Gastroesophageal sphincter (tissue), 4 donors: Measurements from ENCODE around the gene EIF4A3. TPM values are rescaled to one million over a fixed set of nuclear protein-coding genes. Genes with fewer than 3 reads are reported as not detected.

Experiments used
- ATAC-seq: fragments of 150-250 bp; one replicate; pipeline ENCODE4 v1.9.1; 2016; ENCODE audit warnings: mild to moderate bottlenecking, moderate library complexity
- H3K27ac ChIP-seq, 4 donors: fragments of 200-600 bp; sonication (generic) in 3 of 4; 1 replicate in 3 of 4; 2 replicates in 1 of 4; pipeline ENCODE4 v1.5.1; 2016 to 2019
- H3K27me3 ChIP-seq: fragments of 200-600 bp; sonication (generic); one replicate; pipeline ENCODE4 v1.5.1; 2019
- H3K36me3 ChIP-seq, 2 donors: fragments of 200-600 bp; sonication (generic); one replicate each; pipeline ENCODE4 v1.5.1; 2019; ENCODE audit warnings: control low read depth in 1 of 2
- H3K4me1 ChIP-seq, 3 donors: fragments of 200-600 bp; sonication (generic); 1 replicate in 2 of 3; 2 replicates in 1 of 3; pipeline ENCODE4 v1.5.1; 2016 to 2019; ENCODE audit warnings: control low read depth in 2 of 3
- H3K4me3 ChIP-seq, 2 donors: fragments of 200-600 bp; sonication (generic); one replicate each; pipeline ENCODE4 v1.5.1; 2019; ENCODE audit warnings: mild to moderate bottlenecking in 1 of 2, moderate library complexity in 1 of 2
- H3K9me3 ChIP-seq, 3 donors: fragments of 200-600 bp; sonication (generic); one replicate each; pipeline ENCODE4 v1.5.1; 2017 to 2019; ENCODE audit warnings: control low read depth in 2 of 3
- CTCF ChIP-seq, 4 experiments: fragments of 200-600 bp in 2 of 4; fragments of 450-650 bp in 2 of 4; sonication (generic) in 1 of 4; IDR thresholded peaks; one replicate each; pipeline ENCODE4 v1.5.1; 2017 to 2019; ENCODE audit warnings: antibody characterized with exemption in 4 of 4, mild to moderate bottlenecking in 2 of 4, moderate library complexity in 2 of 4
- EP300 ChIP-seq: sonication (generic); formaldehyde crosslinking; IDR thresholded peaks from one replicate; pipeline ENCODE4 v1.6.1; 2017; ENCODE audit warnings: antibody characterized with exemption, mild to moderate bottlenecking
- POLR2A ChIP-seq, 2 donors: fragments of 450-650 bp; IDR thresholded peaks; one replicate each; pipeline ENCODE4 v1.6.1; 2017; ENCODE audit warnings: antibody characterized with exemption in 2 of 2, mild to moderate bottlenecking in 2 of 2, moderate library complexity in 1 of 2
- POLR2AphosphoS5 ChIP-seq: sonication (generic); formaldehyde crosslinking; IDR thresholded peaks from one replicate; pipeline ENCODE4 v1.6.1; 2017; ENCODE audit warnings: antibody characterized with exemption
- WGBS, 2 donors: methylation state at CpG; one replicate each; pipeline ENCODE4 v1.1.5; 2018; ENCODE audit warnings: low coverage in 1 of 2; 5-methylcytosine and 5-hydroxymethylcytosine counted together
- total RNA-seq, 4 donors: library from RNA; depleted of rRNA; stranded (reverse); fragments of >200 nt; gene quantifications; one replicate each; pipeline ENCODE4 v1.1.0, GENCODE V29; 2016

Gene EIF4A3
- total RNA-seq, 4 donors from 2014 or later, result 37.9 to 61.6 (median 49.0) TPM

DNA sequence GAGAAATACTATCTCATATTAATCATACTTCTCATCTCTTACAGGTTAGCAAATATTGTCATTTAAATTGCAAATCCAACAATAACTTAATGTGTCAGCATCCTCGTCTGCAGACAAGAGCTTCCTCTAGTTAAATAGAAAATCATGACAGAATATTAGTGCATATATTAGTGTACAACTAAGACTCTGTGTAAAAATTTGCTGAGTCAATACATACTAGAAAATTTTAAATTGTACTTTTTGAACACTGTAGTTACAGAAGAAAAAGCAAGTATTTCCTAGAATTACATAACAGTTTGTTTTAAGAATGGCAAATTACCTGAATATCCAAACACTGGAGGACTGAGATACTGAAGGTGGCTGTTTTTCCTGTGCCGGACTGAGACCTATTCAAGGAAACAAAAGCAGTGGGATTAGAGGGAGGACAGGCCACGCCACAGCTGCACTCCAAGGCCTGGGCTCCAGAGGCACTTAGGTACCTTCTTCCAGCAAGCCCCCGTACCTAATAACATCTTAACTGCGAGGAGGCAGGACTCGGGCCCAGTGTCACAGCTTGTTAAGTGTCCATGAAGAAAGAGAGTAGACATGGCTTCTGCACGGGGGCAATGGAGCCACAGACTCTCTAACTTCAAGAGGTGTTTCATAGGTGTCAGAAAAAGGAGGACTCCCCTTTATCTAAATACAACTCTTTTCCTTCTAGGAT, 5.3 kb downstream of the EIF4A3 start:
- no peak for ATAC-seq
- Histone ChIP-seq H3K27me3 (no peaks in the 10 kb centered on the region), H3K27ac (no peak overlapping the region), H3K4me3 (no peak overlapping the region), H3K4me1 (peaks cover 0 to 25% (median 11%) of the 10 kb centered on the region in 3 donors), H3K9me3 (no peaks in the 10 kb centered on the region), H3K36me3 (peaks cover 8 to 76% of the 10 kb centered on the region in 2 donors)
- WGBS, 2 donors, result 79 to 84% methylated on average over 5 to 6 of the region's 7 CpGs
- no peak for TF ChIP-seq POLR2AphosphoS5
- no peak for TF ChIP-seq CTCF (IDR thresholded peaks at IDR 0.05)
- TF ChIP-seq EP300, result no peak
- TF ChIP-seq POLR2A (IDR thresholded peaks at IDR 0.05), result no peak

- no peaks in the 10 kb centered on the region for H3K27me3 ChIP-seq
- no peak overlapping the region for H3K27ac ChIP-seq
- H3K9me3 ChIP-seq, result no peaks in the 10 kb centered on the region
- H3K4me1 ChIP-seq, result peaks cover 0 to under 1% (median 0%) of the 10 kb centered on the region in 3 donors
- H3K36me3 ChIP-seq, result peaks cover 8 to 100% of the 10 kb centered on the region in 2 donors
- no peak for TF ChIP-seq POLR2A (IDR thresholded peaks at IDR 0.05)
- no peak for TF ChIP-seq CTCF (IDR thresholded peaks at IDR 0.05)
- no peak for TF ChIP-seq POLR2AphosphoS5
- no peak for TF ChIP-seq EP300
- no peak for ATAC-seq
- WGBS, 2 donors, result 83 to 91% methylated on average over 16 to 18 of the region's 18 CpGs
- no peak overlapping the region for H3K4me3 ChIP-seq
These were observed 8.0 kb downstream of the EIF4A3 start for GRCh38 chr17:80138856-80139426.

DNA sequence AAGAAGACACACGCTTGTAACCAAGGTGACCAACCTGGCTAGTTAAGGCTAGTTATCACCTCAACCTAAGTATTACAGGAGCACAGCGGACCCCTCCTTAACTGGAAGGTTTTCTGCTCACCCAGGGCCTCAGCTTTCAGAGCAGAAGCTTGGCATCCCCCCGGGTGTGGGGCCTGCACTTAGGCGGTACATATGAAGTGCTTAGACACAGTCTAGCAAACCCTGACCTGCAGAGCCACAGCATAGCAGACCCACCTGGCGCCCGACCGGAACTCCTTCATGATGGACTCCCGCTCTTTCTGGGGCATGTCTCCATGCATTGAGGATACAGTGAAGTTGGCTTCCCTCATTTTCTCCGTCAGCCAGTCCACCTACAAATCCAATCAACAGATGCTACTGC, 9.8 kb downstream of the EIF4A3 start:
- no peaks in the 10 kb centered on the region for H3K27me3 ChIP-seq
- WGBS, 2 donors, result 88 to 100% methylated on average over 1 to 2 of the region's 9 CpGs
- H3K4me3 ChIP-seq, result no peak overlapping the region
- TF ChIP-seq POLR2A (IDR thresholded peaks at IDR 0.05) (no peak), CTCF (IDR thresholded peaks at IDR 0.05) (no peak)
- no peaks in the 10 kb centered on the region for H3K4me1 ChIP-seq
- peaks cover 8 to 95% of the 10 kb centered on the region in 2 donors for H3K36me3 ChIP-seq
- no peaks in the 10 kb centered on the region for H3K9me3 ChIP-seq
- H3K27ac ChIP-seq, result no peak overlapping the region
- ATAC-seq, result no peak

- Histone ChIP-seq H3K27me3 (no peaks in the 10 kb centered on the region), H3K4me1 (no peaks in the 10 kb centered on the region), H3K36me3 (peaks cover 2 to 59% of the 10 kb centered on the region in 2 donors), H3K4me3 (no peak overlapping the region), H3K9me3 (no peaks in the 10 kb centered on the region), H3K27ac (no peak overlapping the region)
- 100% methylated on average over 3 of the region's 6 CpGs; no CpG with 5 or more reads in 1 of the 2 donors for WGBS, 2 donors
- no peak for TF ChIP-seq CTCF (IDR thresholded peaks at IDR 0.05)
- TF ChIP-seq EP300, result no peak
- no peak for TF ChIP-seq POLR2A (IDR thresholded peaks at IDR 0.05)
- no peak for TF ChIP-seq POLR2AphosphoS5
- ATAC-seq, result no peak
These were observed 13.3 kb downstream of the EIF4A3 start for GRCh38 chr17:80133626-80133970.
